HepG2 (cell line): ENCODE measurements around the gene NADK2. TPM values are rescaled to one million over a fixed set of nuclear protein-coding genes. Genes with fewer than 3 reads are reported as not detected.
A peak's percentile ranks its signal among the peaks of the same experiment; 100 is the strongest.

ENCODE experiments used
- EP300 ChIP-seq, 3 experiments: sonication (generic) in 1 of 3; formaldehyde crosslinking in 1 of 3; IDR thresholded peaks; 2 replicates each; pipeline versions ENCODE4 v1.5.1 to v1.6.1; 2011 to 2020; ENCODE audit warnings: low read depth in 2 of 3, low read length in 2 of 3, borderline replicate concordance in 1 of 3, improper control_type of control experiment in 1 of 3, mild to moderate bottlenecking in 1 of 3, missing genetic modification reagents in 1 of 3, moderate library complexity in 1 of 3
- GTF3A ChIP-seq: sonication (generic); formaldehyde crosslinking; conservative IDR thresholded peaks from 2 replicates; pipeline ENCODE4 v1.4.0; 2020; ENCODE audit warnings: mild to moderate bottlenecking, missing genetic modification reagents
- HNRNPL ChIP-seq: fragments of 200-400 bp; formaldehyde crosslinking; IDR thresholded peaks from 2 replicates; pipeline ENCODE4 v1.6.1; 2017; ENCODE audit warnings: mild to moderate bottlenecking, low read depth, low read length
- KAT7 ChIP-seq: IDR thresholded peaks from 2 replicates; pipeline ENCODE4 v1.6.1; 2018; ENCODE audit warnings: borderline replicate concordance, missing compliant biosample characterization
- NFYC ChIP-seq: IDR thresholded peaks from 2 replicates; pipeline ENCODE4 v1.6.1; 2016; ENCODE audit warnings: missing genetic modification reagents, missing compliant biosample characterization
- POGZ ChIP-seq: sonication (generic); formaldehyde crosslinking; IDR thresholded peaks from 2 replicates; pipeline ENCODE4 v1.4.0; 2020; ENCODE audit warnings: mild to moderate bottlenecking, missing genetic modification reagents
- SIN3B ChIP-seq: fragments of 150-350 bp; IDR thresholded peaks from 2 replicates; pipeline ENCODE4 v1.6.1; 2014; ENCODE audit warnings: low read length
- SUZ12 ChIP-seq: fragments of 150-350 bp; IDR thresholded peaks from 2 replicates; pipeline ENCODE4 v1.6.1; 2014; ENCODE audit warnings: low read depth, low read length
- TRIM22 ChIP-seq: fragments of 450-650 bp; IDR thresholded peaks from 2 replicates; pipeline ENCODE4 v1.6.1; 2017
- USF2 ChIP-seq, 2 experiments: sonication (generic) in 1 of 2; formaldehyde crosslinking in 1 of 2; IDR thresholded peaks; 2 replicates each; pipeline versions ENCODE4 v1.5.1 to v1.6.1; 2011 to 2020; ENCODE audit warnings: borderline replicate concordance in 1 of 2, low read depth in 1 of 2, low read length in 1 of 2, mild to moderate bottlenecking in 1 of 2, missing genetic modification reagents in 1 of 2, moderate library complexity in 1 of 2
- ZFAT ChIP-seq: sonication (generic); formaldehyde crosslinking; conservative IDR thresholded peaks from 2 replicates; pipeline ENCODE4 v1.8.1; 2023; ENCODE audit warnings: missing genetic modification reagents, inconsistent platforms
- ZNF224 ChIP-seq: sonication (generic); formaldehyde crosslinking; IDR thresholded peaks from 2 replicates; pipeline ENCODE4 v1.5.0; 2020; ENCODE audit warnings: mild to moderate bottlenecking, missing genetic modification reagents
- ZNF30 ChIP-seq: sonication (generic); formaldehyde crosslinking; IDR thresholded peaks from 2 replicates; pipeline ENCODE4 v1.5.0; 2020; ENCODE audit warnings: mild to moderate bottlenecking, missing genetic modification reagents
- ZNF350 ChIP-seq: sonication (generic); formaldehyde crosslinking; IDR thresholded peaks from 2 replicates; pipeline ENCODE4 v1.4.0; 2020; ENCODE audit warnings: mild to moderate bottlenecking, low read depth, missing genetic modification reagents, borderline replicate concordance
- ZNF407 ChIP-seq: sonication (generic); formaldehyde crosslinking; IDR thresholded peaks from one replicate; pipeline ENCODE4 v1.5.1; 2020; ENCODE audit warnings: mild to moderate bottlenecking, missing genetic modification reagents; ENCODE audit errors: not compliant biosample characterization
- ZNF616 ChIP-seq: sonication (generic); formaldehyde crosslinking; IDR thresholded peaks from 2 replicates; pipeline ENCODE4 v1.5.0; 2020; ENCODE audit warnings: low read depth, mild to moderate bottlenecking, missing genetic modification reagents
- ZSCAN20 ChIP-seq: sonication (generic); formaldehyde crosslinking; IDR thresholded peaks from 2 replicates; pipeline ENCODE4 v1.4.0; 2020; ENCODE audit warnings: missing genetic modification reagents, mild to moderate bottlenecking, borderline replicate concordance
- polyA plus RNA-seq, 8 experiments: library from polyadenylated mRNA; depleted of rRNA in 3 of 8; stranded (reverse) in 7 of 8; unstranded in 1 of 8; fragments of >200 nt; fragmentation: Illumina TruSeq in 4 of 8; extraction: Trizol in 4 of 8; gene quantifications; 2 replicates each; pipeline versions ENCODE4 v1.2.1 to v1.2.3, GENCODE V29; 2011 to 2016; ENCODE audit warnings: low read depth in 4 of 8, missing spikeins in 1 of 8, mixed read lengths in 1 of 8; ENCODE audit not compliant: insufficient read depth in 1 of 8
- total RNA-seq, 5 experiments: library from RNA; depleted of rRNA; stranded (reverse); fragments of >200 nt; fragmentation: Illumina TruSeq; extraction: Trizol; gene quantifications; 2 replicates each; pipeline ENCODE4 v1.2.3, GENCODE V29; 2016; ENCODE audit warnings: low read depth in 1 of 5

Gene NADK2
- total and polyA plus RNA-seq, 2 of the 13 experiments (the other 11 are each of a cell fraction or from before 2014, with no cell fraction given): 13.9 to 71.4 TPM

DNA sequence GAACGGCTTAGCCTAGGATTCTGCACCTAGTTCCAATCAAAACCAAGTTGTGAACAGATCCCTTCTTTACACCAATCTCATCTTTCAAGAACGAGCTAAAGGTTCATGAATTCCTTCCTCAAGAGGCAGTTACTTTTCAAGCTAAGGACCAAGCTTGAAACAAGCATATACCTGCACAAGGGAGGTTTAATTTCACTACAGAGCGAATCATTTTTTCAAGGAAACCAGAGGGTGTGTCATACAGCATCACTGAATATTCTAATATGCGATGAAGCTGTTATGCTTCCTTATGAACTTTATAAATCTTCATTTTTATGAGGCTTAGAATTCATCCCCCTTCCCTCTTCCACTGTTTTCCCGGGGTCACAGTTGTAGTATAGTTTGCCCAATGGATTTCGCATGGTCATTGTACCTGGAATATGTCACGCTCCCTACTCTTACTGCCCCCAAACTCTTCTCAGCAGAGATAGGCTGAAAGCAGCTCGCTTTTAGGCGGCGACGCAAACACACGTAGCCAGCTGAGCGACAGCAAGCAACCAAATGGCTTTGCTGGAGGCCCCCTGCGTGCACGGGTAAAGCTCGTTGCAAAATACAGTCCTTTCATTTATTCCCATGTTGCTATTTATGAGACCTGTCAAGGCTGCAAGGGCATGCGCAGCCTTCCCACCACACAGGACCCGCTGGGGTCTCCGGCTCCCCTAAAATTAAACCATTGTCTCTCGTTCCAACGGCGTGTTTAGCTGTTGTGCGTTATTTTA lies 90.9 kb downstream of the NADK2 start (continued):
- no peak for TF ChIP-seq GTF3A (CRISPR knock-in tag)
- no peak for TF ChIP-seq EP300 (IDR thresholded peaks at IDR 0.05; ENCODE audit: low read depth in 2 of 2, low read length in 2 of 2)
- TF ChIP-seq EP300 (CRISPR knock-in tag; IDR thresholded peaks at IDR 0.05; ENCODE audit: borderline replicate concordance): no peak
- no peak for TF ChIP-seq HNRNPL
- no peak for TF ChIP-seq ZNF350 (CRISPR knock-in tag)
- no peak for TF ChIP-seq TRIM22
- no peak for TF ChIP-seq USF2 (IDR thresholded peaks at IDR 0.05; ENCODE audit: low read depth, low read length)
- TF ChIP-seq USF2 (CRISPR knock-in tag; IDR thresholded peaks at IDR 0.05; ENCODE audit: borderline replicate concordance): no peak
- no peak for TF ChIP-seq SUZ12
- no peak for TF ChIP-seq ZNF224 (CRISPR knock-in tag)
- no peak for TF ChIP-seq ZNF30 (CRISPR knock-in tag)
- no peak for TF ChIP-seq ZSCAN20 (CRISPR knock-in tag)
- TF ChIP-seq SIN3B: 0 out of 2 replicates have a peak, but pooled peaks have one; percentile 60
- TF ChIP-seq POGZ (CRISPR knock-in tag): peak; percentile 47; the same call in 1 of the 2 replicates
- no peak for TF ChIP-seq KAT7
- no peak for TF ChIP-seq ZFAT (CRISPR knock-in tag)
- no peak for TF ChIP-seq ZNF616 (CRISPR knock-in tag)
- no peak for TF ChIP-seq ZNF407 (CRISPR knock-in tag)
- TF ChIP-seq NFYC (CRISPR knock-in tag): peak; percentile 48
